ENCODE data around the gene DIDO1. TPM values are rescaled to one million over a fixed set of nuclear protein-coding genes. Genes with fewer than 3 reads are reported as not detected.

DIDO1 gene
- total and polyA plus RNA-seq, 2 of the 13 experiments (the other 11 are each of a cell fraction or from before 2014, with no cell fraction given), result 75.0 to 75.1 TPM

DNA sequence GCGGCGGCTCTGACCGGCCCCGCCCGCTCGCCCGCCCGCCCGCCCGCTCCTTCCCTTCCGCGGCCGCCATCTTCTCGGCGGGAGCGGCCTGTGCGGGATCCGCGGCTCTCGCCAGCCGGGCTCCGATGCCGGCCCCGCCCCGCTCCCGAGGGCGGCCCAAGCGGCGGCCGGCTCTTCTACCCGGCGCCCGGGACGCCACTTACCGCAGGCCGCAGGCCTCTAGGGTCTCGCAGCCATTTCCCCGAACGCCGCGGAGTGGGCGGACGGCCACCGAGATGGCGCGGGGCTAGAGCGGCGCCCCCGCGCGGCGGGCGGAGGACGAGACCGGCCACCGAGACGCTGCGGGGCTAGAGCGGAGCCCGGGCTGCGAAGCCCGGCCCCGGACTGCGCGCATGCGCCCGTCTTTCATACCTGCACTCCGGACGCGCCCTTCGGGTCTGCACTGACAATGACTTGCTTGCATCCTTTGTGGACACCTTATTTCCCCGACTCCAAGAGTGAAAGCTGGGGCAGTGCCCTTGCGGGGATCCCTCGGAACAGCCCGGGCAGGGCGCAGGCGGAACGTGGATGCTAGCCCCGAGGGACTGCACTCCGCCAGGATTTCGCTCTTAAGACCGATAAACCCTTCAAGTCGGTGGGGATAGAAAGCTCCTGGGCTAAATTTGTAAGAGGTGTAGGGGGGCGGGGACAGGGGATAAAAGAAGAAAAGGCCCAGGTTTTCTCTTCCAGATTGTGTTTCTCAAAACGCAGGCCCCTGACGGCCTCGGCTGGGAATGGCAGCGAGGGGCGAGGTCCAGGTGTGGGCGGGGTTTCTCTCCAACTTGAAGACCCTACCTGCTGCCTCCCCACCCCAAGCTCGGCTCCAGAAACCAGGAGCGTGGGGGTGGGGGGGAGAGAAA lies at the start of gene DIDO1 (continued):
- TF ChIP-seq, protein P1, sequence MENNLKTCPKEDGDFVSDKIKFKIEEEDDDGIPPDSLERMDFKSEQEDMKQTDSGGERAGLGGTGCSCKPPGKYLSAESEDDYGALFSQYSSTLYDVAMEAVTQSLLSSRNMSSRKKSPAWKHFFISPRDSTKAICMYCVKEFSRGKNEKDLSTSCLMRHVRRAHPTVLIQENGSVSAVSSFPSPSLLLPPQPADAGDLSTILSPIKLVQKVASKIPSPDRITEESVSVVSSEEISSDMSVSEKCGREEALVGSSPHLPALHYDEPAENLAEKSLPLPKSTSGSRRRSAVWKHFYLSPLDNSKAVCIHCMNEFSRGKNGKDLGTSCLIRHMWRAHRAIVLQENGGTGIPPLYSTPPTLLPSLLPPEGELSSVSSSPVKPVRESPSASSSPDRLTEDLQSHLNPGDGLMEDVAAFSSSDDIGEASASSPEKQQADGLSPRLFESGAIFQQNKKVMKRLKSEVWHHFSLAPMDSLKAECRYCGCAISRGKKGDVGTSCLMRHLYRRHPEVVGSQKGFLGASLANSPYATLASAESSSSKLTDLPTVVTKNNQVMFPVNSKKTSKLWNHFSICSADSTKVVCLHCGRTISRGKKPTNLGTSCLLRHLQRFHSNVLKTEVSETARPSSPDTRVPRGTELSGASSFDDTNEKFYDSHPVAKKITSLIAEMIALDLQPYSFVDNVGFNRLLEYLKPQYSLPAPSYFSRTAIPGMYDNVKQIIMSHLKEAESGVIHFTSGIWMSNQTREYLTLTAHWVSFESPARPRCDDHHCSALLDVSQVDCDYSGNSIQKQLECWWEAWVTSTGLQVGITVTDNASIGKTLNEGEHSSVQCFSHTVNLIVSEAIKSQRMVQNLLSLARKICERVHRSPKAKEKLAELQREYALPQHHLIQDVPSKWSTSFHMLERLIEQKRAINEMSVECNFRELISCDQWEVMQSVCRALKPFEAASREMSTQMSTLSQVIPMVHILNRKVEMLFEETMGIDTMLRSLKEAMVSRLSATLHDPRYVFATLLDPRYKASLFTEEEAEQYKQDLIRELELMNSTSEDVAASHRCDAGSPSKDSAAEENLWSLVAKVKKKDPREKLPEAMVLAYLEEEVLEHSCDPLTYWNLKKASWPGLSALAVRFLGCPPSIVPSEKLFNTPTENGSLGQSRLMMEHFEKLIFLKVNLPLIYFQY (CRISPR knock-in tag; IDR thresholded peaks at IDR 0.05; ENCODE audit: borderline replicate concordance), result peak; percentile 21; the same call in 1 of the 2 replicates
- TF ChIP-seq ZNF382 (CRISPR knock-in tag; IDR thresholded peaks at IDR 0.05; ENCODE audit: borderline replicate concordance) (no peak), ZNF362 (CRISPR knock-in tag; IDR thresholded peaks at IDR 0.05; ENCODE audit: borderline replicate concordance) (no peak), ZNF460 (CRISPR knock-in tag; IDR thresholded peaks at IDR 0.05; ENCODE audit: borderline replicate concordance) (no peak), CC2D1A (CRISPR knock-in tag; IDR thresholded peaks at IDR 0.05) (peak; percentile 85; the same call in 1 of the 2 replicates), SAFB2 (CRISPR knock-in tag; IDR thresholded peaks at IDR 0.05; ENCODE audit: borderline replicate concordance, low read depth) (no peak; the same call in 1 of the 2 replicates), FOXC1 (CRISPR knock-in tag; IDR thresholded peaks at IDR 0.05; ENCODE audit: borderline replicate concordance) (no peak), ZNF253 (CRISPR knock-in tag; IDR thresholded peaks at IDR 0.05; ENCODE audit: borderline replicate concordance) (peak; percentile 82; the same call in 1 of the 2 replicates), XRCC5 (optimal IDR thresholded peaks at IDR 0.05; ENCODE audit: low read length) (peak; percentile 97), ZNF615 (CRISPR knock-in tag; IDR thresholded peaks at IDR 0.05; ENCODE audit: borderline replicate concordance) (0 out of 2 replicates have a peak, but pooled peaks have one; percentile 19), ZNF510 (CRISPR knock-in tag; IDR thresholded peaks at IDR 0.05; ENCODE audit: low read depth) (no peak; the same call in 1 of the 2 replicates), SP5 (CRISPR knock-in tag; IDR thresholded peaks at IDR 0.05; ENCODE audit: borderline replicate concordance, low read depth) (no peak; the same call in none of the 2 replicates), ZBTB20 (CRISPR knock-in tag; IDR thresholded peaks at IDR 0.05; ENCODE audit: borderline replicate concordance, low read depth) (peak; percentile 44; the same call in 1 of the 2 replicates), ZNF101 (CRISPR knock-in tag; IDR thresholded peaks at IDR 0.05; ENCODE audit: borderline replicate concordance, low read depth) (no peak), YY1 (IDR thresholded peaks at IDR 0.05; ENCODE audit: insufficient read depth, insufficient replicate concordance, low read depth, low read length) (peak; percentile 95), FOXO4 (CRISPR knock-in tag; conservative IDR thresholded peaks at IDR 0.05) (no peak), U2AF2 (IDR thresholded peaks at IDR 0.05; ENCODE audit: low read depth, low read length) (no peak), HHEX (CRISPR knock-in tag; IDR thresholded peaks at IDR 0.05) (no peak), CREM (IDR thresholded peaks at IDR 0.05) (no peak), CREM (CRISPR knock-in tag; IDR thresholded peaks at IDR 0.05) (no peak)
- TF ChIP-seq, protein P2, sequence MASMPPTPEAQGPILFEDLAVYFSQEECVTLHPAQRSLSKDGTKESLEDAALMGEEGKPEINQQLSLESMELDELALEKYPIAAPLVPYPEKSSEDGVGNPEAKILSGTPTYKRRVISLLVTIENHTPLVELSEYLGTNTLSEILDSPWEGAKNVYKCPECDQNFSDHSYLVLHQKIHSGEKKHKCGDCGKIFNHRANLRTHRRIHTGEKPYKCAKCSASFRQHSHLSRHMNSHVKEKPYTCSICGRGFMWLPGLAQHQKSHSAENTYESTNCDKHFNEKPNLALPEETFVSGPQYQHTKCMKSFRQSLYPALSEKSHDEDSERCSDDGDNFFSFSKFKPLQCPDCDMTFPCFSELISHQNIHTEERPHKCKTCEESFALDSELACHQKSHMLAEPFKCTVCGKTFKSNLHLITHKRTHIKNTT (CRISPR knock-in tag; IDR thresholded peaks at IDR 0.05), result no peak

All from HepG2 (cell line).